HAP-1 (cell line): ENCODE measurements around the gene KLHL30.
"Not testable (repeated sequence)": the region's sequence is repeated elsewhere in the genome, so short reads cannot be mapped to it uniquely, and the experiment has no call there.

Experiments
- DNase-seq, 2 experiments: peaks; one replicate each; pipeline ENCODE4 v3.0.0-alpha.2; 2016 to 2020; ENCODE audit warnings: low spot score in 2 of 2
- H3K27me3 ChIP-seq: fragments of 250-450 bp; sonication (Bioruptor Pico); 2 replicates; pipeline ENCODE4 v1.5.1; 2020; ENCODE audit warnings: low read depth, mild to moderate bottlenecking, moderate library complexity
- H3K36me3 ChIP-seq: fragments of 250-450 bp; sonication (Bioruptor Pico); replicated peaks from 2 replicates; pipeline ENCODE4 v1.5.1; 2020; ENCODE audit warnings: mild to moderate bottlenecking
- H3K4me1 ChIP-seq: fragments of 250-450 bp; sonication (Bioruptor Pico); 2 replicates; pipeline ENCODE4 v1.5.1; 2020; ENCODE audit warnings: mild to moderate bottlenecking
- H3K4me3 ChIP-seq: fragments of 250-450 bp; sonication (Bioruptor Pico); 2 replicates; pipeline ENCODE4 v1.5.1; 2020; ENCODE audit warnings: mild to moderate bottlenecking, moderate library complexity
- H3K9me3 ChIP-seq: fragments of 250-450 bp; sonication (Bioruptor Pico); 2 replicates; pipeline ENCODE4 v1.5.1; 2020; ENCODE audit warnings: mild to moderate bottlenecking, moderate library complexity
- in situ Hi-C: fragments of 300-500 bp; cut with MboI; formaldehyde crosslinking; loops from 3 replicates; pipeline ENCODE4 v1.14.3; 2020; ENCODE audit warnings: low sequenced_read_pairs, inconsistent platforms, mixed read lengths

Gene KLHL30

DNA sequence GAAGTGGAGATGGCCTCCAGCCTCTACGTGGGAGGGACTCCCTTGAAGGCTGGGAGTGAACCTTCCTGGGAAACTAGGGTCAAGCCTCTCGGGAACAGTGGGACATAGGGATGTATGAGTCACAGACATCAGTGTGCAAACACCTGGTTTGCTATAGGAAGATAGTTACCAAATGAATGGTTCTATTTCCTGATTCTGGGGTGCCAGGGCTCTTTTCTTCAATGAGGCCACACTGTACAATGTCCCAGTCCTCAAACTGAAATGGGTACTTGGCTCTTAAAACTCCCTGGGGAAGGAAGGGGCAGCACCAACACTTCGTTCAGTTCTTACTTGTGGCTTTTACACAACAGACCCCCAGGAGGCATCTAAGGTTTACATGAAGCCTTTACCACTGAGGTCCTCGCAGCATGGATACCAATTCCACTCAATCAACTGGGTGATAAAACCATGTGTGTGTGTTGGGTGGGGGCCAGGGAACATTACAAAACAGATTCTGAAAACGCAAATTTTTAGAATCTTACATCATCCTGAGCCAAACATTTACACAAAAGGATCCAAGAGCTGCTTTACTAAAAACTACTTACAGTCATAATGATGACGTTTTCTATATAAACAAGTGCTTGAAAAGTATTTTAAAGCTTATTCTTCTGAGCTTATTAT is 30.7 kb downstream of the KLHL30 start:
- in situ Hi-C loops = no loop called here
- no peaks in the 10 kb centered on the region for H3K9me3 ChIP-seq
- no peak overlapping the region for H3K4me3 ChIP-seq
- H3K27me3 ChIP-seq = no peaks in the 10 kb centered on the region
- H3K36me3 ChIP-seq = peaks cover 58% of the 10 kb centered on the region
- H3K4me1 ChIP-seq = peaks cover 19% of the 10 kb centered on the region
- no peak for DNase-seq

DNA sequence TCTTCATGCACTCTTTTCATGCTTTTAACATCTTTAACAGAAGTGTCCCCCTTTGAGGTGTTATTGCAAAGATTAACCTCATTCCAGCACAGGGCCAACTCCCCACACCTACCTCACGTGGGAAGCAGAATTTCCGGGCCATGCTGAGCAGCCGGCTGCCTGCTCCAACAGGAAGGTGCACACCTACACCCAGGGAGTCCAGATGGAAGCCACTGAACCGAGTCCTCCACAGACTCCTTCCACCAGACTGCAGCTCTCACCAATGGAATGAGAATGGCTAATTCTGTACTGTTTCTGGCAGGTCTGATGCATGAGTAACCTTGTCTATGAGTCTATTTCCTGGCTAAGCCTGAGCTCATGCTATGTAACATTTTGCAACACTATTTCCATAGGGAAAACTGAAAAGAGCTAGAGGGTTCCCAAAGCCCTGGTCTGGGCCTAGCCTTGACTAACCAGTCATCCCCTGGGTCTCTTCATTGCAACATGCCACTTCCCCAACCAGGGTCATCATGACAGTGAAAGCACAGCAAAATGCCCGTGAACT is 31.3 kb downstream of the KLHL30 start:
- Histone ChIP-seq H3K4me3 (no peak overlapping the region), H3K27me3 (no peaks in the 10 kb centered on the region), H3K9me3 (no peaks in the 10 kb centered on the region), H3K36me3 (peaks cover 61% of the 10 kb centered on the region), H3K4me1 (peaks cover 19% of the 10 kb centered on the region)
- peak in 1 of 2 experiments; percentile 52 for DNase-seq
- in situ Hi-C loops = no loop called here

DNA sequence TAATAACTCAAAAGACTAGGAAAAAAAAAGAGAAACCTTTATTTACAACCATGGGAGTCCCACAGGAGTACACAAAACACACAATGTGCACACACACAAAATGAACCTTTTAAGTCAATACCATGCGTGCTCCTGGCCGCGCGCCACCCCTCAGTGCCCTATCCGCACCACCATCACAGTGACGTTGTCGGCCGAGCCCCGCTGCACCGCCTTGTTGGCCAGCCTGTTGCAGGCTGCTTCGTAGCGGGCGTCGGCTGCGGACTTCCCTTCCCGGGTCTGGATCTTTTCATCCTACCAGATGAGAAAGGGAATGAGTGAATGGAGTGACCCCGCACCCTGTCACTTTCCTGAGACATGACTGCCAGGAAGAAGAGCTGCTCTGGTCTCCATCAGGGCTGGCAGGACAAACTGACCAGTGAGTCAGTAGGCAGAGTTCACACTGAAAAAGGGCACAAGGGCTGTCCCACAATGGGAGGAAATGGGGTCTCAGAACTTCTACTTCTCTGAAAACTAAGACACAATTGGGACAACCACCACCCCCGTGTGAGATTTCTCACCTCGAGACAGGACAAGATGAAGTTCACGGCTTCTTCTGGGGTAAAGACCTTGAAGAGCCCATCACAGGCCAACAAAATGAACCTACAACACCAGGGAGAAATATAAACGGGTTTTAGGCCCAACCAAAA is 32.1 kb downstream of the KLHL30 start:
- DNase-seq = no peak
- Histone ChIP-seq H3K36me3 (peaks cover 65% of the 10 kb centered on the region), H3K4me1 (peaks cover 19% of the 10 kb centered on the region), H3K9me3 (no peaks in the 10 kb centered on the region), H3K27me3 (no peaks in the 10 kb centered on the region), H3K4me3 (no peak overlapping the region)
- in situ Hi-C loops = no loop called here

DNA sequence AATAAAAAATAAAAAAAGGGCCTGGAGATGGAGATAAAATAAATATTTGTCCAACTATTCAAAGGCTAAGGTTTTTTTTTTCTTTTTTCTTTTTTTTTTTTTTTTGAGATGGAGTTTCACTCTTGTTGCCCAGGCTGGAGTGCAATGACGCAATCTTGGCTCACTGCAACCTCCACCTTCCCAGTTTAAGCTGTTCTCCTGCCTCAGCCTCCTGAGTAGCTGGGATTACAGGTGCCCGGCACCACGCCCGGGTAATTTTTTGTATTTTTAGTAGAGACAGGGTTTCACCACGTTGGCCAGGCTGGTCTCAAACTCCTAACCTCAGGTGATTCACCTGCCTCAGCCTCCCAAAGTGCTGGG is 32.6 kb downstream of the KLHL30 start:
- H3K9me3 ChIP-seq, H3K4me3 ChIP-seq, H3K27me3 ChIP-seq, in situ Hi-C loops, DNase-seq: not testable (repeated sequence)
- peaks cover 65% of the 10 kb centered on the region for H3K36me3 ChIP-seq
- H3K4me1 ChIP-seq = peaks cover 19% of the 10 kb centered on the region

DNA sequence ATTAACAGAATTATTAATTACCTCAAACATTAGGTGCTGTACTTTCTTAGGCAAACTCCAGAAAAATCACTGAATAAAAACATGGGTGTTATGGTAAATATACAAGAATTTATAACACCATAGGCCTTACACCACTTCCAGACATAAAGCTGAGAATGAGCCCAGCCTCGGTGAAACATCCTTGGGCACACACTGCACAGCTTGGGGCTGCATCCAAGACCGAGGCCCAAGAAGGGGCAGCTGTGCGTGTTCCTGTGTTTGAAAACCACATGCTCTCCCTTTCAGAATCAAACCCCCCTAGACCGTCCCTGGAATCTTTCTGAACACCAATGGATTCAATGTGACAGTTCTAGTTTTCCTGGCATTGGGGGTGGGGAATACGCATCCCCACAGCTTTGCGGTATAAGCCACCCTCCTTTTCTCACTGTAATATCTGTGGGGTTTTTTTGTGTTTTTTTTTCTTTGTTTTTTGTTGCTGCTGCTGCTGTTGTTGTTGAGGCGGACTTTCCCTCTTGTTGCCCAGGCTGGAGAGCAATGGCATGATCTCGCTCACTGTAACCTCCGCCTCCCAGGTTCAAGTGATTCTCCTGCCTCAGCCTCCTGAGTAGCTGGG is 33.2 kb downstream of the KLHL30 start:
- Histone ChIP-seq H3K27me3 (no peaks in the 10 kb centered on the region), H3K9me3 (no peaks in the 10 kb centered on the region), H3K4me1 (peaks cover 19% of the 10 kb centered on the region), H3K4me3 (no peak overlapping the region), H3K36me3 (peaks cover 71% of the 10 kb centered on the region)
- no peak for DNase-seq
- in situ Hi-C loops = no loop called here

DNA sequence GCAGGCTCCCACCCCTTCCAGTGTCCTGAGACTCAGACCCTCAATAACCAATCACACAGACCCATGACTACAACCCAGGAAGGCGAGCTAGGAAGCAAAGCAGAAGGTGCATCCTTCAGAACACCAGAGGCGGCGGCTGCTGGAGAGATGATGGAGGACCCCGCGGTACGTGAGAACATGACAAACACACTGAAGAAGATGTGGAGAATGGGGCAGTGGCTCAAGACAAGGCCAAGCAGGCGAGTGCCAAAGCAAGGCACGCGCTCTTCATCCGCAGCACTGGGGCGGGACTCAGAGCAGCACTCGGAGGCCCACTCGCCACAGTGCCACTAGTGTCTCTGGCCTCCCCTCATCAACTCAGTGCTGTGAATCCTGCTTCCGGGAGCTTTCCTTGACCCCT is 34.0 kb downstream of the KLHL30 start:
- Histone ChIP-seq H3K27me3 (no peaks in the 10 kb centered on the region), H3K4me1 (peaks cover 19% of the 10 kb centered on the region), H3K9me3 (no peaks in the 10 kb centered on the region), H3K36me3 (peaks cover 74% of the 10 kb centered on the region), H3K4me3 (no peak overlapping the region)
- DNase-seq = no peak
- in situ Hi-C loops = no loop called here

DNA sequence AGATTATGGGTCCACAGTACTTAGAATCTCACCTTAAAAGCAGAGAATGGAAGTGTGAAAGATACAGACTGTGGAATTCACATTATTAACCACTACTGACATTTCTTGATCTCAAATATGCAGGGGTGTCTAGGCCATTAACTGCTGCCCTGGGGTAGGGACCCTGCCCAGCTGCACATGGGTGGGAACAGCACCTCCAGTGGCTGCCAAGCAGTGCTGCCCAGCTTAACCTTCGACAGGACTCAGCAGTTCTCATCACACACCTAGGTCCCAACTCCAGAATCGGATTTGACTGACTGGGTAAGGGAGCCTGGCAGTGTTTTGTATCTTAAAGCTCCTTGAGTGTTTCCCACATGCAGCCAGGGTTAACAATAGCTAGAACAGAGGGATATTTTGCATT is 35.2 kb downstream of the KLHL30 start:
- Histone ChIP-seq H3K4me3 (no peak overlapping the region), H3K36me3 (peaks cover 74% of the 10 kb centered on the region), H3K27me3 (no peaks in the 10 kb centered on the region), H3K9me3 (no peaks in the 10 kb centered on the region), H3K4me1 (peaks cover 18% of the 10 kb centered on the region)
- DNase-seq = no peak
- in situ Hi-C loops = no loop called here

DNA sequence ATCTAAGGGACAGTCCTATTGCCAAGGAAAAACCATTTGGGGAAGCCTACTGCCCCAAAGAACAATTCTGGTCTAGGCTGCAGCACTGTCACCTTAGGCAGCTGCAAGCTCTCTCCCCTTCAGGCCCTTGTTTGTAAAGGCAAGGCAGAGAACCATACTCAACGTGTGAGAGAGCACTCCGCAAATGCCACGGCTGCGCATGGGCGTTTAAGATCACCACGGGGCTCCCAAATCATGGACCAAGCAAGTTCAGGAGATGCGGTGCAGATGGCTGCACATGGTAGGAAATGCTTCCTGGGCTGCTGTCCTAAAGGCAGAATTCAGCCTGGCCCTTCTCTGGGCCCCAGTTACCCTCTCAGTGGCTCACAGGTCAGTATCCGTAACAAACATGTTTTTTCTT is 35.8 kb downstream of the KLHL30 start:
- in situ Hi-C loops = no loop called here
- Histone ChIP-seq H3K36me3 (peaks cover 75% of the 10 kb centered on the region), H3K4me3 (no peak overlapping the region), H3K4me1 (peaks cover 12% of the 10 kb centered on the region), H3K27me3 (no peaks in the 10 kb centered on the region), H3K9me3 (no peaks in the 10 kb centered on the region)
- DNase-seq = no peak

DNA sequence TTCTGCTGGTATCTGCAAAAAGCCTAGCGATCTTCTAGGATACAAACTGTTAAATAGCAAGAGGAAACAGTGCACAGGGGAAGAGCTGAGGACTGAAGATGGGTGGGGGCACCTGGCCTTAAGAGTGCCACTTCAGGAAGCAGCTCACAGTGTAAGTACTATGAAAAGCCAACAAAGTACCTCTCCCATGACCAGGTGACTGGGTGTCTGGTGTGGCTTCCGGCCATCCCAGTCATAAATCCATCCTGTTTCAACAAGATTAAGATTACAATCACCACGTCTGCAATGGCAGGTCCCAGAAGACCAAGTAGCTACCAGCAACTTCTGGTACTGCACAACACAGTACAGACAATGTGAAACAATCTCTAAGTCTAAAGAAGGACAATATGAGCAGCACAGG is 36.2 kb downstream of the KLHL30 start:
- no peak for DNase-seq
- Histone ChIP-seq H3K27me3 (no peaks in the 10 kb centered on the region), H3K36me3 (peaks cover 79% of the 10 kb centered on the region), H3K9me3 (no peaks in the 10 kb centered on the region), H3K4me1 (peaks cover 8% of the 10 kb centered on the region), H3K4me3 (no peak overlapping the region)
- in situ Hi-C loops = no loop called here

DNA sequence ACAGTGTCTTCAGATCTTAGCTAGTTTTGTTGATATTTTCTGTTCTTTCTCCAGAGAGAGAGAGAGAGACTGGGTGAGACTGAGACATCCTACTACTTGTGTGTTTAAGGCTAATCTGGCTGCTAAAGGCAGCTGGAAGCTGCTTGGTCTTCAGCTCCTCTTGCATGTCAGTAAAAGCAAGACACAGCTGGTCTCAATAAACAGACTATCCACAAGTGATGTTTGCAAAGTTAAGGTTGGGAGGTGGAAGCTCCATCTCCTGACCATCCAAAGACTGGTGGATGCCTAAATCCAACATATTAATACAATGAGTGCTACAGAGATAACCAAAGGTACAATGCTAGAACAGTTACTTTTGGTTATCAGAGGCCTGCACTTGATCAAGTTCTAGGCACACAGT is 38.1 kb downstream of the KLHL30 start:
- no peaks in the 10 kb centered on the region for H3K4me1 ChIP-seq
- in situ Hi-C loops = no loop called here
- H3K27me3 ChIP-seq = no peaks in the 10 kb centered on the region
- H3K9me3 ChIP-seq = no peaks in the 10 kb centered on the region
- DNase-seq = no peak
- H3K4me3 ChIP-seq = no peak overlapping the region
- peaks cover 80% of the 10 kb centered on the region for H3K36me3 ChIP-seq

DNA sequence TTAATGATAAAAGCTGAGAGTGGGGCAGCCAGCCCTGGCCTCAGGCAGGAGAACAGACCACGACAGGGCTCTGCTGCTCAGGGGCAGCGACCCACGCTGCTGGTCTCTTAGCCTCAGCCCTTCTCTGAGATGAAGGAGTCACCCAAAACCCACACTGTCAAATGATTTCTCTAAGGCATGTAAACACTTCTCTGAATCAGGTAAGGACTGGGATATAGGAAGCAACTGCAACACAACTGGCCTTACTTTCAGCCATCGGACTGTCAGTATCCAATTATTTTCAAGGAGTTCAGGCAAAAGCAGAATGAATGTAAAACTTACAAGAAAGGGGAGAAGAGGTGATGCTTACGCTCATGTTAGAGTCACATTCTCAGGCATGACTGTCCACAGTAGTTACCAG is 42.1 kb downstream of the KLHL30 start:
- no peak for DNase-seq
- no peaks in the 10 kb centered on the region for H3K9me3 ChIP-seq
- in situ Hi-C loops = no loop called here
- peaks cover 88% of the 10 kb centered on the region for H3K36me3 ChIP-seq
- H3K27me3 ChIP-seq = no peaks in the 10 kb centered on the region
- H3K4me1 ChIP-seq = no peaks in the 10 kb centered on the region
- no peak overlapping the region for H3K4me3 ChIP-seq

DNA sequence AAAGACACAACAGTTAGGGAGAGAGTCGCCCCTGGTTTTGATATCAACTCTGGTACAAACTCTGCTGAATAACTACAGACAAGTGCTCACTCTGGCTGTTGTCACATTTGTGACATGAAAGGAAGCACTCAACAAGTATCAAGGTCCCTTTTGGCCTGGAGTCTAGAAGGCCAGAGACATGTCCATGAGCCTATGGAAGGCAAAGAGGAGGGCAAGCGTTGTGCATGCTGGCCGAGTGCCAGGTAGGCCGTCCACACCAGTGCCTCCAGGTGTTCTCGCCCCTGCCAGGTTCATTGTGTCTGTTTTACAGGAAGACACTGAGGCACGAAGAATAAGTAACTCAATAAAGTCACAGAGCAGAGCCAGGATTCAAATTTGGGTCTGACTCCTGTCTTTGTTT is 43.9 kb downstream of the KLHL30 start:
- H3K36me3 ChIP-seq = peaks cover 90% of the 10 kb centered on the region
- H3K4me3 ChIP-seq = no peak overlapping the region
- H3K4me1 ChIP-seq = no peaks in the 10 kb centered on the region
- in situ Hi-C loops = no loop called here
- no peak for DNase-seq
- no peaks in the 10 kb centered on the region for H3K27me3 ChIP-seq
- H3K9me3 ChIP-seq = no peaks in the 10 kb centered on the region

DNA sequence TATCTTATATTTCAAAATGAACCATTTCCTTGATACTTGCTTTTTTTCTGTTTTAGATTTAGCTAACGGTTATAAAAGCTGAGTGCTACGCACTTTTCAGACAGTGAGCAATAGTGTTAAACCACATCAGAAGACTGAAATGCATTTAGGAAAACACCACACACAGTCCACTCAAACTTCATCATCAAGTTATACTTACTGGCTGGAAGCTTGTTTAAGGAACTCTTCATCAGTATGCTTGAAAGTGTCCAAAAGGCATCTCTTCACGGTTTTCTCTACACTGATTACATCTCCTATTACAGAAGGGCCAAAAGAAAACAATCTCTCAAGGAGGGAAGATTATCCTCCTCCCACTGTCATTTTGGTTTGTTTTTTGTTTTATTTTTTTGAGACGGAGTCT is 45.4 kb downstream of the KLHL30 start:
- H3K27me3 ChIP-seq = no peaks in the 10 kb centered on the region
- DNase-seq = no peak
- H3K9me3 ChIP-seq = no peaks in the 10 kb centered on the region
- H3K36me3 ChIP-seq = peaks cover 90% of the 10 kb centered on the region
- in situ Hi-C loops = no loop called here
- H3K4me3 ChIP-seq = no peak overlapping the region
- no peaks in the 10 kb centered on the region for H3K4me1 ChIP-seq
